Measurements from ENCODE around the gene NAXD.
"Not testable (repeated sequence)": the region's sequence is repeated elsewhere in the genome, so short reads cannot be mapped to it uniquely, and the experiment has no call there.

NAXD gene

GRCh38 chr13:110628952-110629701 is 13.8 kb downstream of the NAXD start:
- no peak for DNase-seq

- DNase-seq = no peak
Measured at GRCh38 chr13:110629735-110630134, 14.4 kb downstream of the NAXD start.

- DNase-seq = no peak
Measured at GRCh38 chr13:110630566-110631119, 15.3 kb downstream of the NAXD start.

- DNase-seq = not testable (repeated sequence)
Measured at GRCh38 chr13:110632255-110632654, 16.9 kb downstream of the NAXD start.

- DNase-seq = no peak
Measured at GRCh38 chr13:110633776-110634175, 18.4 kb downstream of the NAXD start.

GRCh38 chr13:110634558-110634957 is 19.2 kb downstream of the NAXD start:
- no peak for DNase-seq

- no peak for DNase-seq
Measured at GRCh38 chr13:110635405-110636002, 20.2 kb downstream of the NAXD start.

GRCh38 chr13:110636053-110636475 is 20.7 kb downstream of the NAXD start:
- DNase-seq = no peak

- no peak for DNase-seq
Measured at GRCh38 chr13:110636701-110637201, 21.4 kb downstream of the NAXD start.

- no peak for DNase-seq
Measured at GRCh38 chr13:110637275-110637674, 21.9 kb downstream of the NAXD start.

GRCh38 chr13:110637747-110638146 is 22.4 kb downstream of the NAXD start:
- no peak for DNase-seq

- no peak for DNase-seq
Measured at GRCh38 chr13:110638257-110638656, 22.9 kb downstream of the NAXD start.

- DNase-seq = no peak
Measured at GRCh38 chr13:110638814-110639806, 23.8 kb downstream of the NAXD start.

GRCh38 chr13:110639935-110640334 is 24.6 kb downstream of the NAXD start:
- DNase-seq = no peak

- no peak for DNase-seq
Measured at GRCh38 chr13:110640591-110641029, 25.3 kb downstream of the NAXD start.

GRCh38 chr13:110641055-110642015 is 26.0 kb downstream of the NAXD start:
- no peak for DNase-seq

GRCh38 chr13:110642291-110642981 is 27.1 kb downstream of the NAXD start:
- no peak for DNase-seq

- DNase-seq = no peak
Measured at GRCh38 chr13:110643324-110643723, 28.0 kb downstream of the NAXD start.

GRCh38 chr13:110643768-110644421 is 28.6 kb downstream of the NAXD start:
- no peak for DNase-seq

GRCh38 chr13:110644892-110645521 is 29.7 kb downstream of the NAXD start:
- DNase-seq = peak; percentile 79

All from retina (tissue), 1 donor.